NCI-H1694 (cell line): ENCODE measurements around the gene SIX5.

Experiments used
- DNase-seq: peaks from one replicate; lab custom pipeline; 2025; lab: John Stamatoyannopoulos, UW

The SIX5 gene

GRCh38 chr19:45792470-45793177 lies 23.6 kb upstream of the SIX5 start, which contains the start of gene DMWD:
DMWD (minus strand) TSS chr19:45792845; CDS start chr19:45792756, 89 bp downstream.
- DNase-seq = peak; percentile 98

GRCh38 chr19:45791744-45792469 lies 22.9 kb upstream of the SIX5 start:
- DNase-seq = no peak

GRCh38 chr19:45790942-45791341 lies 21.9 kb upstream of the SIX5 start:
- DNase-seq = no peak

- no peak for DNase-seq
These were observed 20.2 kb upstream of the SIX5 start for GRCh38 chr19:45789035-45789786.

- DNase-seq = no peak
These were observed 17.5 kb upstream of the SIX5 start for GRCh38 chr19:45786533-45786894.

GRCh38 chr19:45785781-45786532 lies 16.9 kb upstream of the SIX5 start:
- DNase-seq = no peak

GRCh38 chr19:45785097-45785496 lies 16.0 kb upstream of the SIX5 start:
- DNase-seq = no peak

- DNase-seq = no peak
These were observed 15.0 kb upstream of the SIX5 start for GRCh38 chr19:45784096-45784495.

GRCh38 chr19:45782820-45783785 lies 14.1 kb upstream of the SIX5 start:
- no peak for DNase-seq

GRCh38 chr19:45782162-45782691 lies 13.2 kb upstream of the SIX5 start, which contains the start of gene DMPK:
DMPK (minus strand) TSS chr19:45782490; CDS start chr19:45782352, 138 bp downstream.
- no peak for DNase-seq

- peak; percentile 20 for DNase-seq
These were observed 12.4 kb upstream of the SIX5 start for GRCh38 chr19:45781214-45782161.

GRCh38 chr19:45780448-45781213 lies 11.6 kb upstream of the SIX5 start:
- DNase-seq = no peak

- DNase-seq = no peak
These were observed 11.0 kb upstream of the SIX5 start for GRCh38 chr19:45780146-45780447.

- DNase-seq = peak; percentile 64
These were observed 10.4 kb upstream of the SIX5 start for GRCh38 chr19:45779231-45780145.

- no peak for DNase-seq
These were observed 9.1 kb upstream of the SIX5 start for GRCh38 chr19:45778010-45778661.

- no peak for DNase-seq
These were observed 8.4 kb upstream of the SIX5 start for GRCh38 chr19:45777395-45777961.

- DNase-seq = no peak
These were observed 5.7 kb upstream of the SIX5 start for GRCh38 chr19:45774765-45775164.
